Activated CD4-positive, alpha-beta T cell treated with anti-CD3 and anti-CD28 coated beads for 36 hours (primary cell): Measurements from ENCODE around the gene ATF7. TPM values are rescaled to one million over a fixed set of nuclear protein-coding genes. Genes with fewer than 3 reads are reported as not detected.
"Not testable (repeated sequence)": the region's sequence is repeated elsewhere in the genome, so short reads cannot be mapped to it uniquely, and the experiment has no call there.

Experiments used
- ATAC-seq: fragments of 200-7000 bp; cut with Tn5 transposase; one replicate; pipeline ENCODE4 v1.10.0; 2021; ENCODE audit warnings: mild to moderate bottlenecking, moderate library complexity
- CTCF ChIA-PET: fragments of 350-600 bp; sonication (Branson Sonifier 250); formaldehyde crosslinking; loops from one replicate; lab custom pipeline; 2021; ENCODE audit warnings: antibody characterized with exemption; lab: Charles Lee
- POLR2A ChIA-PET: fragments of 350-600 bp; sonication (Branson Sonifier 250); formaldehyde crosslinking; loops from one replicate; lab custom pipeline; 2021; ENCODE audit warnings: antibody characterized with exemption, inconsistent platforms; lab: Charles Lee
- DNase-seq: peaks from one replicate; pipeline ENCODE4 v3.0.0-alpha.2; 2020
- H3K27ac Mint-ChIP-seq: one replicate; pipeline ENCODE4 v1.8.0; 2021; ENCODE audit warnings: mixed read lengths
- H3K27me3 Mint-ChIP-seq: one replicate; pipeline ENCODE4 v1.8.0; 2021; ENCODE audit warnings: mixed read lengths
- H3K36me3 Mint-ChIP-seq: one replicate; pipeline ENCODE4 v1.8.0; 2021; ENCODE audit warnings: low read depth, mixed read lengths
- H3K4me1 Mint-ChIP-seq: one replicate; pipeline ENCODE4 v1.8.0; 2021; ENCODE audit warnings: mixed read lengths
- H3K4me3 Mint-ChIP-seq: one replicate; pipeline ENCODE4 v1.8.0; 2021; ENCODE audit warnings: mild to moderate bottlenecking, moderate library complexity, mixed read lengths
- H3K9me3 Mint-ChIP-seq: one replicate; pipeline ENCODE4 v1.8.0; 2021; ENCODE audit warnings: low read depth, mixed read lengths
- intact Hi-C, 2 experiments: fragments of 100-400 bp; cut with DNase I in 1 of 2; cut with micrococcal nuclease in 1 of 2; formaldehyde crosslinking; loops; one replicate each; pipeline versions ENCODE4 v1.14.2 to v1.15.1; 2022 to 2024; cut with DNase I, micrococcal nuclease
- total RNA-seq, 2 experiments: library from RNA; stranded (reverse); gene quantifications; one replicate each; pipeline ENCODE4 v1.2.3, GENCODE V29; 2021

Gene ATF7
- total RNA-seq, 2 experiments from 2014 or later = 23.0 to 28.1 TPM

- no peak for ATAC-seq
Observed at GRCh38 chr12:53657041-53657440, 30.9 kb upstream of the ATF7 start.

GRCh38 chr12:53653595-53653994 is 27.4 kb upstream of the ATF7 start:
- Mint-ChIP-seq H3K4me3 (no peak overlapping the region), H3K4me1 (no peaks in the 10 kb centered on the region), H3K27ac (no peak overlapping the region), H3K9me3 (no peaks in the 10 kb centered on the region), H3K36me3 (peaks cover 3% of the 10 kb centered on the region), H3K27me3 (no peaks in the 10 kb centered on the region)
- POLR2A ChIA-PET = no interaction called here
- CTCF ChIA-PET = no interaction called here
- no peak for ATAC-seq
- intact Hi-C loops = no loop called here
- no peak for DNase-seq

More at GRCh38 chr12:53657041-53657440, 30.9 kb upstream of the ATF7 start:
- Mint-ChIP-seq H3K27ac (no peak overlapping the region), H3K4me3 (no peak overlapping the region), H3K27me3 (no peaks in the 10 kb centered on the region), H3K9me3 (no peaks in the 10 kb centered on the region), H3K4me1 (no peaks in the 10 kb centered on the region), H3K36me3 (peaks cover 10% of the 10 kb centered on the region)
- intact Hi-C loops = no loop called here
- POLR2A ChIA-PET = no interaction called here
- CTCF ChIA-PET = interaction anchor here (0.7 to 2.1 kb wide), 2 partner anchors 114 to 176 kb away, joined by 3 to 7 read pairs; no protein-coding TSS in a partner anchor
- DNase-seq = no peak

- H3K9me3 Mint-ChIP-seq = no peaks in the 10 kb centered on the region
- H3K27me3 Mint-ChIP-seq = no peaks in the 10 kb centered on the region
- ATAC-seq (no peak), DNase-seq (no peak)
- ChIA-PET CTCF (interaction anchor here (1.7 kb wide), 1 partner anchor 109 kb away, joined by 6 read pairs; no protein-coding TSS in a partner anchor), POLR2A (no interaction called here)
- H3K36me3 Mint-ChIP-seq = no peaks in the 10 kb centered on the region
- H3K4me1 Mint-ChIP-seq = no peaks in the 10 kb centered on the region
- no peak overlapping the region for H3K27ac Mint-ChIP-seq
- intact Hi-C loops = no loop called here
- no peak overlapping the region for H3K4me3 Mint-ChIP-seq
Observed at GRCh38 chr12:53652366-53652765, 26.2 kb upstream of the ATF7 start.

- ATAC-seq (no peak), DNase-seq (no peak)
- intact Hi-C loops = no loop called here
- Mint-ChIP-seq H3K4me1 (no peaks in the 10 kb centered on the region), H3K27me3 (no peaks in the 10 kb centered on the region), H3K27ac (no peak overlapping the region), H3K4me3 (no peak overlapping the region), H3K36me3 (no peaks in the 10 kb centered on the region), H3K9me3 (no peaks in the 10 kb centered on the region)
- ChIA-PET POLR2A (no interaction called here), CTCF (interaction anchor here (1.1 to 1.7 kb wide), 2 partner anchors 39 to 108 kb away, joined by 3 to 6 read pairs; no protein-coding TSS in a partner anchor)
Observed at GRCh38 chr12:53651737-53652136, 25.6 kb upstream of the ATF7 start.

GRCh38 chr12:53646300-53646699 is 20.1 kb upstream of the ATF7 start:
- H3K27ac Mint-ChIP-seq, POLR2A ChIA-PET, ATAC-seq, CTCF ChIA-PET, H3K9me3 Mint-ChIP-seq, DNase-seq, H3K36me3 Mint-ChIP-seq, H3K27me3 Mint-ChIP-seq, H3K4me3 Mint-ChIP-seq, H3K4me1 Mint-ChIP-seq, intact Hi-C loops: not testable (repeated sequence)

- Mint-ChIP-seq H3K9me3 (no peaks in the 10 kb centered on the region), H3K27me3 (no peaks in the 10 kb centered on the region), H3K36me3 (peaks cover 1% of the 10 kb centered on the region), H3K27ac (no peak overlapping the region), H3K4me1 (no peaks in the 10 kb centered on the region), H3K4me3 (no peak overlapping the region)
- ChIA-PET CTCF (no interaction called here), POLR2A (no interaction called here)
- DNase-seq = no peak
- intact Hi-C loops = no loop called here
- ATAC-seq = no peak
Observed at GRCh38 chr12:53645165-53645564, 19.0 kb upstream of the ATF7 start.

GRCh38 chr12:53644133-53644532 is 18.0 kb upstream of the ATF7 start:
- CTCF ChIA-PET = interaction anchor here (1.9 kb wide), 1 partner anchor 32 kb away, joined by 5 read pairs; the partner anchor contains the start of gene ATP5MC2

GRCh38 chr12:53643232-53643979 is 17.2 kb upstream of the ATF7 start:
- no peak overlapping the region for H3K27ac Mint-ChIP-seq
- H3K27me3 Mint-ChIP-seq = no peaks in the 10 kb centered on the region
- peaks cover 1% of the 10 kb centered on the region for H3K36me3 Mint-ChIP-seq
- intact Hi-C loops = no loop called here
- H3K9me3 Mint-ChIP-seq = no peaks in the 10 kb centered on the region
- ATAC-seq (no peak), DNase-seq (no peak)
- ChIA-PET CTCF (interaction anchor here (0.6 to 1.9 kb wide), 2 partner anchors 32 to 349 kb away, joined by 3 to 5 read pairs; partner anchors contain the start of gene ATP5MC2), POLR2A (interaction anchor here (1.0 kb wide), 1 partner anchor 17 kb away, joined by 3 read pairs; the partner anchor contains the start of gene ATF7)
- H3K4me3 Mint-ChIP-seq = no peak overlapping the region
- no peaks in the 10 kb centered on the region for H3K4me1 Mint-ChIP-seq

More at GRCh38 chr12:53644133-53644532, 18.0 kb upstream of the ATF7 start:
- H3K4me3 Mint-ChIP-seq = no peak overlapping the region
- DNase-seq = no peak
- no peak overlapping the region for H3K27ac Mint-ChIP-seq
- no peak for ATAC-seq
- H3K9me3 Mint-ChIP-seq = no peaks in the 10 kb centered on the region
- H3K27me3 Mint-ChIP-seq = no peaks in the 10 kb centered on the region
- H3K4me1 Mint-ChIP-seq = no peaks in the 10 kb centered on the region
- peaks cover 1% of the 10 kb centered on the region for H3K36me3 Mint-ChIP-seq
- intact Hi-C loops = no loop called here
- POLR2A ChIA-PET = no interaction called here

- Mint-ChIP-seq H3K36me3 (peaks cover 1% of the 10 kb centered on the region), H3K9me3 (no peaks in the 10 kb centered on the region), H3K4me1 (no peaks in the 10 kb centered on the region), H3K27ac (no peak overlapping the region), H3K4me3 (no peak overlapping the region), H3K27me3 (no peaks in the 10 kb centered on the region)
- ChIA-PET CTCF (no interaction called here), POLR2A (no interaction called here)
- ATAC-seq = no peak
- no peak for DNase-seq
- intact Hi-C loops = no loop called here
Observed at GRCh38 chr12:53638057-53638456, 11.9 kb upstream of the ATF7 start.

- DNase-seq (no peak), ATAC-seq (no peak)
- Mint-ChIP-seq H3K27me3 (no peaks in the 10 kb centered on the region), H3K4me3 (no peak overlapping the region), H3K4me1 (no peaks in the 10 kb centered on the region), H3K9me3 (no peaks in the 10 kb centered on the region), H3K36me3 (no peaks in the 10 kb centered on the region), H3K27ac (no peak overlapping the region)
- POLR2A ChIA-PET = interaction anchor here (0.6 kb wide), 1 partner anchor 40 kb away, joined by 4 read pairs; no protein-coding TSS in a partner anchor
- intact Hi-C loops = no loop called here
- CTCF ChIA-PET = interaction anchor here (1.0 kb wide), 1 partner anchor 39 kb away, joined by 3 read pairs; the partner anchor contains the start of gene ATP5MC2
Observed at GRCh38 chr12:53636641-53637040, 10.5 kb upstream of the ATF7 start.

GRCh38 chr12:53635708-53636107 is 9.5 kb upstream of the ATF7 start:
- DNase-seq, H3K36me3 Mint-ChIP-seq, H3K27ac Mint-ChIP-seq, ATAC-seq, H3K4me3 Mint-ChIP-seq, H3K4me1 Mint-ChIP-seq, POLR2A ChIA-PET, H3K9me3 Mint-ChIP-seq, intact Hi-C loops, H3K27me3 Mint-ChIP-seq: not testable (repeated sequence)
- CTCF ChIA-PET = interaction anchor here (1.0 kb wide), 1 partner anchor 40 kb away, joined by 3 read pairs; the partner anchor contains the start of gene ATP5MC2

- intact Hi-C loops = no loop called here
- no peak for DNase-seq
Observed at GRCh38 chr12:53631721-53632120, 5.5 kb upstream of the ATF7 start.

More at GRCh38 chr12:53631721-53632120, 5.5 kb upstream of the ATF7 start:
- CTCF ChIA-PET = no interaction called here
- Mint-ChIP-seq H3K9me3 (no peaks in the 10 kb centered on the region), H3K36me3 (no peaks in the 10 kb centered on the region), H3K4me1 (peaks cover 7% of the 10 kb centered on the region), H3K27ac (no peak overlapping the region), H3K4me3 (no peak overlapping the region), H3K27me3 (no peaks in the 10 kb centered on the region)
- POLR2A ChIA-PET = no interaction called here
- no peak for ATAC-seq
